Measurements from ENCODE around the gene KIF21A. TPM values are rescaled to one million over a fixed set of nuclear protein-coding genes. Genes with fewer than 3 reads are reported as not detected.

KIF21A gene
- total RNA-seq, 4 donors from 2014 or later: 28.4 to 36.4 (median 33.1) TPM

DNA sequence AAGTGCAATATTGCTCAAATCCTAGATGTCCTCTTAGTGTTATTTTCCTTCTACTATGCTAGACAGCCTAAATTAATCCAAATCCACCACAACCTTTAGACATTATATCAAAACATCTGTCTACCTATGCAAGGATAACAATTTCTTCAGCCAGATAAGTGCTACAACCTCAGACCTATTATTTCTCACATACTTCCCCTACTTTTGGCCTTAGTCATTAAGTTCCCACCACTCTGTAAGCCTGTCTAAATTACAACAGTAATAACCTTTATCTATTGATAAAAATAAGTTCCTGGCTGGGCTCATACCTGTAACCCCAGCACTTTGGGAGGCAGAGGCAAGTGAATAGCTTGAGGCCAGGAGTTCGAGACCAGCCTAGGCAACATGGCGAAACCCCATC is 74.0 kb downstream of the KIF21A start:
- intact Hi-C loops (cut with DNase I; ENCODE audit: low total_unique reads) (no loop called here), in situ Hi-C loops (cut with MboI; ENCODE audit: low sequenced_read_pairs in 4 of 4) (no loop called here)
- DNase-seq: no peak
- ATAC-seq: no peak
- H3K4me1 ChIP-seq: no peaks in the 10 kb centered on the region
- H3K27me3 ChIP-seq: no peaks in the 10 kb centered on the region
- H3K27ac ChIP-seq: no peak overlapping the region
- H3K4me3 ChIP-seq: no peak overlapping the region
- H3K9me3 ChIP-seq: no peaks in the 10 kb centered on the region
- peaks cover 0 to 10% of the 10 kb centered on the region in 2 donors for H3K36me3 ChIP-seq
- TF ChIP-seq, protein P1, sequence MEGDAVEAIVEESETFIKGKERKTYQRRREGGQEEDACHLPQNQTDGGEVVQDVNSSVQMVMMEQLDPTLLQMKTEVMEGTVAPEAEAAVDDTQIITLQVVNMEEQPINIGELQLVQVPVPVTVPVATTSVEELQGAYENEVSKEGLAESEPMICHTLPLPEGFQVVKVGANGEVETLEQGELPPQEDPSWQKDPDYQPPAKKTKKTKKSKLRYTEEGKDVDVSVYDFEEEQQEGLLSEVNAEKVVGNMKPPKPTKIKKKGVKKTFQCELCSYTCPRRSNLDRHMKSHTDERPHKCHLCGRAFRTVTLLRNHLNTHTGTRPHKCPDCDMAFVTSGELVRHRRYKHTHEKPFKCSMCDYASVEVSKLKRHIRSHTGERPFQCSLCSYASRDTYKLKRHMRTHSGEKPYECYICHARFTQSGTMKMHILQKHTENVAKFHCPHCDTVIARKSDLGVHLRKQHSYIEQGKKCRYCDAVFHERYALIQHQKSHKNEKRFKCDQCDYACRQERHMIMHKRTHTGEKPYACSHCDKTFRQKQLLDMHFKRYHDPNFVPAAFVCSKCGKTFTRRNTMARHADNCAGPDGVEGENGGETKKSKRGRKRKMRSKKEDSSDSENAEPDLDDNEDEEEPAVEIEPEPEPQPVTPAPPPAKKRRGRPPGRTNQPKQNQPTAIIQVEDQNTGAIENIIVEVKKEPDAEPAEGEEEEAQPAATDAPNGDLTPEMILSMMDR (IDR thresholded peaks at IDR 0.05 in 4 of 5, conservative IDR thresholded peaks at IDR 0.05 in 1 of 5): no peak
- TF ChIP-seq POLR2A (IDR thresholded peaks at IDR 0.05): no peak

DNA sequence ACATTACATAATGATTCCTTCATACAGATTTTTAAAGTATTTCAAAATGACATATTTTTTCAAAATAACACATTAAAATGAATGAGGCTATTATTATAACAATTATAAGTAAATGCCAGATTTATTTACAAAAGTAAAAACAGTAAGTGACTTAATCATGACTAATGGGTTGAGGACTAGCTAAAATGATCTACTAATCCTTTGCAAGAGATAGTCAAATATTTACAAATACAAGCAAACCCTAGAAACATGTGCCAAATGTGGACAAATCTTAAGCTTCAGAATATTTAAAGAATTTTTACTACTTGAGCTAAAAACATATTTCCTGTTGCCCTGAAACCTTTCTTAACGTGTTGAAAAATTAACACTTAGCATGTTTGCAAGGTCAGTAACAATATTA is 74.8 kb downstream of the KIF21A start:
- H3K9me3 ChIP-seq: no peaks in the 10 kb centered on the region
- H3K27me3 ChIP-seq: no peaks in the 10 kb centered on the region
- intact Hi-C loops (cut with DNase I; ENCODE audit: low total_unique reads) (no loop called here), in situ Hi-C loops (cut with MboI; ENCODE audit: low sequenced_read_pairs in 4 of 4) (no loop called here)
- ATAC-seq (no peak), DNase-seq (no peak)
- H3K27ac ChIP-seq: no peak overlapping the region
- TF ChIP-seq, protein P1 (IDR thresholded peaks at IDR 0.05 in 4 of 5, conservative IDR thresholded peaks at IDR 0.05 in 1 of 5): no peak
- TF ChIP-seq POLR2A (IDR thresholded peaks at IDR 0.05): no peak
- H3K4me1 ChIP-seq: no peaks in the 10 kb centered on the region
- no peak overlapping the region for H3K4me3 ChIP-seq
- peaks cover 0 to 10% of the 10 kb centered on the region in 2 donors for H3K36me3 ChIP-seq

DNA sequence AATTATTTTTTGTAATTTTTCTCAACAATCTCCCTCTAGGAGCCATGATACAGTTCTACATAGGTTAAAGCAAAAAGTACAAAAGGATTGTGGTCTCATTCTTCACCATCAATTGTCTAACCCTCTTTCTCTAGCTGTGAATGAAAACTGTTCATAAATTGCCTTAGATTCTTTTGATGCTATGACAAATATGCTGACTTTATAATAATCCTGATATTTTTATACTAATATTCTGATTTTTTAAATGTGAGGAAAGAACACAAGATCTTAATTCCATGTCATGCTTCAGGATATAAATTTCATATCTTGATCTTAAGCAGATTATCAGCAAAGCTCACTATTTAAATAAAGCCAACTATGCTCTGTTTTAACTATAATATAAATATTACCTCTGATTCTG is 75.4 kb downstream of the KIF21A start:
- H3K4me3 ChIP-seq: no peak overlapping the region
- no peaks in the 10 kb centered on the region for H3K9me3 ChIP-seq
- H3K27ac ChIP-seq: no peak overlapping the region
- intact Hi-C loops (cut with DNase I; ENCODE audit: low total_unique reads): no loop called here
- peaks cover 0 to 10% of the 10 kb centered on the region in 2 donors for H3K36me3 ChIP-seq
- no peaks in the 10 kb centered on the region for H3K4me1 ChIP-seq
- DNase-seq (no peak), ATAC-seq (no peak)
- no peak for TF ChIP-seq POLR2A (IDR thresholded peaks at IDR 0.05)
- TF ChIP-seq, protein P1 (IDR thresholded peaks at IDR 0.05 in 4 of 5, conservative IDR thresholded peaks at IDR 0.05 in 1 of 5): no peak
- H3K27me3 ChIP-seq: no peaks in the 10 kb centered on the region
- in situ Hi-C loops (cut with MboI; ENCODE audit: low sequenced_read_pairs in 4 of 4): no loop called here

DNA sequence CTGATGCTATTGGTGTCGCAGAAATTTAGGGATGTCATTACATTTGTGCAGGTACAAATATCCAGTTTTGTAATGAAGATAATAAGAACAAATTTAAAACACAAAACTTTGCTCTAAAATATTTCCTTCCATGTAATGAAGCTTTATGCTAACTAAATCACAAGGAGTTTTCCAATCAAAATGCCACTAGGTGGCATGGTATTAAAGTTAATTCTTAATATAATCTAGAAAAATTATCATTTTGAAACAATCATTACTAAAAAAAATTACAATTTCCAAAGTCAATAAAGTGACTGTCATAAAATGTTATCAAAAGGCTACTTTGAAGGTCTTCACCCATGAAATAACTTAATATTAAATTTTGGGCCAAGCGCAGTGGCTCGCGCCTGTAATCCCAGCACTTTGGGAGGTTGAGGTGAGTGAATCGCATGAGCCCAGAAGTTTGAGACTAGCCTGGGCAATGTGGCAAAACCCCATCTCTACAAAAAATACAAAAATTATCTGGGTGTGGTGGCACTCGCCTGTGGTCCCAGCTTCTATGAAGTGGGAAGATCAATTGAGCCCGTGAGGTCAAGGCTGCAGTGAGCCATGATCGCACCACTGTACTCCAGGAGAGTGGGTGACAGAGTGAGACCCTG is 77.4 kb downstream of the KIF21A start:
- intact Hi-C loops (cut with DNase I; ENCODE audit: low total_unique reads) (no loop called here), in situ Hi-C loops (cut with MboI; ENCODE audit: low sequenced_read_pairs in 4 of 4) (no loop called here)
- H3K9me3 ChIP-seq: no peaks in the 10 kb centered on the region
- no peak for TF ChIP-seq POLR2A (IDR thresholded peaks at IDR 0.05)
- TF ChIP-seq, protein P1 (IDR thresholded peaks at IDR 0.05 in 4 of 5, conservative IDR thresholded peaks at IDR 0.05 in 1 of 5): peak in 1 of 5 experiments; percentile 10
- H3K27ac ChIP-seq: no peak overlapping the region
- H3K27me3 ChIP-seq: no peaks in the 10 kb centered on the region
- no peak overlapping the region for H3K4me3 ChIP-seq
- ATAC-seq (no peak), DNase-seq (no peak)
- peaks cover 0 to 10% of the 10 kb centered on the region in 2 donors for H3K36me3 ChIP-seq
- H3K4me1 ChIP-seq: no peaks in the 10 kb centered on the region

DNA sequence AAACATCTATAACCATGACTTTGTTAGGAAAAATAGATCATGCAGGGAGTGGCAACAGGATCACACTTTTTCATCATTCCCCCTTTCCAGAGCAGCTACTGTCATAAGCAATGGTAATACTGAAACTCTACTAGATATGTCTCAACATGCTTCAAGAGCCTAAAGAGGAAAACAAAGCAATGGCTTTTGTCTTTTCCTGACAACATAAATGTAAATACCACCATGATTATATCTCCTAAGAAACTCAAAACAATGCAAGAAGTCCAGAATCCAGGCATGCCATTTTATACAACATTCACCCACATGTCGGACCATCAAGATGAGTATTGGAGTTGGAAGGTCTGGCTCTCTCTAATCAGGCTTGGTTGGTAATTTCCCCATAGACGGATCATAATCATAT is 78.7 kb downstream of the KIF21A start:
- peaks cover 0 to 10% of the 10 kb centered on the region in 2 donors for H3K36me3 ChIP-seq
- no peaks in the 10 kb centered on the region for H3K9me3 ChIP-seq
- ATAC-seq (no peak), DNase-seq (no peak)
- H3K27me3 ChIP-seq: no peaks in the 10 kb centered on the region
- no peak overlapping the region for H3K27ac ChIP-seq
- TF ChIP-seq, protein P1 (IDR thresholded peaks at IDR 0.05 in 4 of 5, conservative IDR thresholded peaks at IDR 0.05 in 1 of 5): no peak
- no peak for TF ChIP-seq POLR2A (IDR thresholded peaks at IDR 0.05)
- intact Hi-C loops (cut with DNase I; ENCODE audit: low total_unique reads) (no loop called here), in situ Hi-C loops (cut with MboI; ENCODE audit: low sequenced_read_pairs in 4 of 4) (no loop called here)
- H3K4me1 ChIP-seq: no peaks in the 10 kb centered on the region
- no peak overlapping the region for H3K4me3 ChIP-seq
